WTC11 (cell line): Measurements from ENCODE around the gene HTR3C. TPM values are rescaled to one million over a fixed set of nuclear protein-coding genes. Genes with fewer than 3 reads are reported as not detected.

ENCODE experiments used
- ATAC-seq: fragments of 200-7000 bp; cut with Tn5 transposase; 2 replicates; pipeline ENCODE4 v1.10.0; 2021; ENCODE audit warnings: mild to moderate bottlenecking, moderate library complexity
- CTCF ChIA-PET: fragments of 300-600 bp; sonication (Branson Sonifier 250); formaldehyde crosslinking; loops from one replicate; lab custom pipeline; 2021; ENCODE audit warnings: antibody characterized with exemption; lab: Charles Lee
- POLR2A ChIA-PET: fragments of 350-600 bp; sonication (Branson Sonifier 250); formaldehyde crosslinking; loops from one replicate; lab custom pipeline; 2021; ENCODE audit warnings: antibody characterized with exemption; lab: Charles Lee
- DNase-seq: peaks from one replicate; pipeline ENCODE4 v3.0.0; 2021; ENCODE audit warnings: low spot score
- H3K27ac Mint-ChIP-seq: 2 replicates; pipeline ENCODE4 v1.8.0; 2021; ENCODE audit warnings: mixed read lengths
- H3K27me3 Mint-ChIP-seq: 2 replicates; pipeline ENCODE4 v1.8.0; 2021; ENCODE audit warnings: low read depth, mild to moderate bottlenecking, moderate library complexity, mixed read lengths
- H3K36me3 Mint-ChIP-seq: 2 replicates; pipeline ENCODE4 v1.8.0; 2021; ENCODE audit warnings: mixed read lengths
- H3K4me1 Mint-ChIP-seq: 2 replicates; pipeline ENCODE4 v1.8.0; 2022; ENCODE audit warnings: mixed read lengths
- H3K4me3 Mint-ChIP-seq: 2 replicates; pipeline ENCODE4 v1.8.0; 2021; ENCODE audit warnings: mild to moderate bottlenecking, moderate library complexity, mixed read lengths
- H3K9me3 Mint-ChIP-seq: 2 replicates; pipeline ENCODE4 v1.8.0; 2021; ENCODE audit warnings: mixed read lengths
- CBFB ChIP-seq: sonication (generic); formaldehyde crosslinking; IDR thresholded peaks from 2 replicates; pipeline ENCODE4 v1.8.1; 2022; ENCODE audit warnings: mild to moderate bottlenecking, low read depth, missing genetic modification reagents
- CTCF ChIP-seq: fragments of 200-600 bp; IDR thresholded peaks from 2 replicates; pipeline ENCODE4 v1.8.0; 2022; ENCODE audit warnings: antibody characterized with exemption
- EMX1 ChIP-seq: fragments of 250-450 bp; sonication (Bioruptor Pico); IDR thresholded peaks from 2 replicates; pipeline ENCODE4 v1.8.0; 2021; ENCODE audit warnings: mild to moderate bottlenecking
- ETV6 ChIP-seq: sonication (generic); formaldehyde crosslinking; IDR thresholded peaks from 2 replicates; pipeline ENCODE4 v1.8.1; 2022; ENCODE audit warnings: mild to moderate bottlenecking, missing genetic modification reagents
- FOXK1 ChIP-seq: sonication (generic); formaldehyde crosslinking; IDR thresholded peaks from 2 replicates; pipeline ENCODE4 v1.8.0; 2022; ENCODE audit warnings: mild to moderate bottlenecking, moderate library complexity, missing genetic modification reagents
- GABPB1 ChIP-seq: sonication (generic); formaldehyde crosslinking; IDR thresholded peaks from 2 replicates; pipeline ENCODE4 v1.8.1; 2023; ENCODE audit warnings: mild to moderate bottlenecking, missing genetic modification reagents
- GRHL2 ChIP-seq: fragments of 250-450 bp; sonication (Bioruptor Pico); IDR thresholded peaks from 2 replicates; pipeline ENCODE4 v1.8.0; 2022; ENCODE audit warnings: mild to moderate bottlenecking, moderate library complexity; ENCODE audit not compliant: insufficient replicate concordance, severe bottlenecking
- HMGA2 ChIP-seq: fragments of 250-450 bp; sonication (Bioruptor Pico); IDR thresholded peaks from 2 replicates; pipeline ENCODE4 v1.4.0; 2021; ENCODE audit warnings: mild to moderate bottlenecking, moderate library complexity
- IRF2 ChIP-seq: sonication (generic); formaldehyde crosslinking; IDR thresholded peaks from 2 replicates; pipeline ENCODE4 v1.8.0; 2022; ENCODE audit warnings: low read depth, missing genetic modification reagents, borderline replicate concordance
- MXD4 ChIP-seq: fragments of 250-450 bp; sonication (Bioruptor Pico); IDR thresholded peaks from 2 replicates; pipeline ENCODE4 v1.8.0; 2021; ENCODE audit warnings: mild to moderate bottlenecking, moderate library complexity, borderline replicate concordance
- SMAD4 ChIP-seq: sonication (generic); formaldehyde crosslinking; IDR thresholded peaks from 2 replicates; pipeline ENCODE4 v1.8.0; 2022; ENCODE audit warnings: mild to moderate bottlenecking, missing genetic modification reagents
- SOX15 ChIP-seq: fragments of 250-450 bp; sonication (Bioruptor Pico); IDR thresholded peaks from 2 replicates; pipeline ENCODE4 v1.9.0; 2021; ENCODE audit warnings: mild to moderate bottlenecking
- SP1 ChIP-seq: sonication (generic); formaldehyde crosslinking; conservative IDR thresholded peaks from 2 replicates; pipeline ENCODE4 v1.8.1; 2022; ENCODE audit warnings: missing genetic modification reagents
- TP53 ChIP-seq: sonication (generic); formaldehyde crosslinking; IDR thresholded peaks from 2 replicates; pipeline ENCODE4 v1.8.1; 2023; ENCODE audit warnings: mild to moderate bottlenecking, missing genetic modification reagents
- USF1 ChIP-seq: sonication (generic); formaldehyde crosslinking; IDR thresholded peaks from 2 replicates; pipeline ENCODE4 v1.8.0; 2022; ENCODE audit warnings: mild to moderate bottlenecking, missing genetic modification reagents
- ZNF121 ChIP-seq: sonication (generic); formaldehyde crosslinking; IDR thresholded peaks from 2 replicates; pipeline ENCODE4 v1.8.0; 2023; ENCODE audit warnings: missing genetic modification reagents
- ZNF281 ChIP-seq: sonication (generic); formaldehyde crosslinking; IDR thresholded peaks from 2 replicates; pipeline ENCODE4 v1.8.0; 2023; ENCODE audit warnings: mild to moderate bottlenecking, missing genetic modification reagents
- ZNF416 ChIP-seq: fragments of 250-450 bp; sonication (Bioruptor Pico); IDR thresholded peaks from 2 replicates; pipeline ENCODE4 v1.9.0; 2021; ENCODE audit warnings: mild to moderate bottlenecking, inconsistent platforms
- ZNF423 ChIP-seq: fragments of 250-450 bp; sonication (Bioruptor Pico); IDR thresholded peaks from 2 replicates; pipeline ENCODE4 v2.1.2; 2022; ENCODE audit warnings: mild to moderate bottlenecking, moderate library complexity
- total RNA-seq: library from RNA; stranded (reverse); gene quantifications from 3 replicates; pipeline ENCODE4 v1.2.3, GENCODE V29; 2021
- TF ChIP-seq, protein P1 (sequence below): sonication (generic); formaldehyde crosslinking; IDR thresholded peaks from 2 replicates; pipeline ENCODE4 v1.8.0; 2023; ENCODE audit warnings: missing genetic modification reagents
- TF ChIP-seq, protein P2 (sequence below): fragments of 250-450 bp; sonication (Bioruptor Pico); IDR thresholded peaks from 2 replicates; pipeline ENCODE4 v1.9.0; 2021; ENCODE audit warnings: mild to moderate bottlenecking
- TF ChIP-seq, protein P3 (sequence below): sonication (generic); formaldehyde crosslinking; IDR thresholded peaks from 2 replicates; pipeline ENCODE4 v1.8.1; 2023; ENCODE audit warnings: mild to moderate bottlenecking, missing genetic modification reagents, moderate library complexity
- TF ChIP-seq, protein P4 (sequence below): sonication (generic); formaldehyde crosslinking; IDR thresholded peaks from 2 replicates; pipeline ENCODE4 v1.8.0; 2022; ENCODE audit warnings: mild to moderate bottlenecking, missing genetic modification reagents
- TF ChIP-seq, protein P5 (sequence below): sonication (generic); formaldehyde crosslinking; IDR thresholded peaks from 2 replicates; pipeline ENCODE4 v1.8.1; 2022; ENCODE audit warnings: low read depth, mild to moderate bottlenecking, moderate library complexity, missing genetic modification reagents, borderline replicate concordance
- TF ChIP-seq, protein P6 (sequence below): sonication (generic); formaldehyde crosslinking; IDR thresholded peaks from 2 replicates; pipeline ENCODE4 v1.8.1; 2022; ENCODE audit warnings: mild to moderate bottlenecking, missing genetic modification reagents, moderate library complexity, borderline replicate concordance

Gene HTR3C
- total RNA-seq, 1 experiment from 2014 or later = not detected

GRCh38 chr3:184075901-184076300 lies 23.1 kb downstream of the HTR3C start:
- ATAC-seq = no peak
- no peak overlapping the region for H3K4me3 Mint-ChIP-seq
- POLR2A ChIA-PET = no interaction called here
- H3K27me3 Mint-ChIP-seq = no peaks in the 10 kb centered on the region
- H3K27ac Mint-ChIP-seq = no peak overlapping the region
- H3K9me3 Mint-ChIP-seq = peaks cover 15% of the 10 kb centered on the region
- peaks cover 6% of the 10 kb centered on the region for H3K36me3 Mint-ChIP-seq
- H3K4me1 Mint-ChIP-seq = peaks cover 9% of the 10 kb centered on the region
- CTCF ChIA-PET = no interaction called here
- TF ChIP-seq ZNF121 (CRISPR knock-in tag) (no peak), SMAD4 (CRISPR knock-in tag) (no peak), ZNF416 (CRISPR knock-in tag) (no peak), EMX1 (CRISPR knock-in tag) (no peak), CBFB (no peak), GRHL2 (CRISPR knock-in tag) (no peak), ETV6 (no peak), SOX15 (CRISPR knock-in tag) (no peak), USF1 (CRISPR knock-in tag) (no peak), GABPB1 (CRISPR knock-in tag) (no peak), MXD4 (CRISPR knock-in tag) (no peak)
- TF ChIP-seq, protein P1, sequence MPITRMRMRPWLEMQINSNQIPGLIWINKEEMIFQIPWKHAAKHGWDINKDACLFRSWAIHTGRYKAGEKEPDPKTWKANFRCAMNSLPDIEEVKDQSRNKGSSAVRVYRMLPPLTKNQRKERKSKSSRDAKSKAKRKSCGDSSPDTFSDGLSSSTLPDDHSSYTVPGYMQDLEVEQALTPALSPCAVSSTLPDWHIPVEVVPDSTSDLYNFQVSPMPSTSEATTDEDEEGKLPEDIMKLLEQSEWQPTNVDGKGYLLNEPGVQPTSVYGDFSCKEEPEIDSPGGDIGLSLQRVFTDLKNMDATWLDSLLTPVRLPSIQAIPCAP (CRISPR knock-in tag) = no peak
- TF ChIP-seq, protein P2, sequence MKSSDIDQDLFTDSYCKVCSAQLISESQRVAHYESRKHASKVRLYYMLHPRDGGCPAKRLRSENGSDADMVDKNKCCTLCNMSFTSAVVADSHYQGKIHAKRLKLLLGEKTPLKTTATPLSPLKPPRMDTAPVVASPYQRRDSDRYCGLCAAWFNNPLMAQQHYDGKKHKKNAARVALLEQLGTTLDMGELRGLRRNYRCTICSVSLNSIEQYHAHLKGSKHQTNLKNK (CRISPR knock-in tag) = no peak
- no peak for DNase-seq

GRCh38 chr3:184077881-184078280 lies 25.0 kb downstream of the HTR3C start:
- H3K9me3 Mint-ChIP-seq = peaks cover 12% of the 10 kb centered on the region
- no peak overlapping the region for H3K27ac Mint-ChIP-seq
- H3K27me3 Mint-ChIP-seq = no peaks in the 10 kb centered on the region
- H3K4me3 Mint-ChIP-seq = no peak overlapping the region
- H3K36me3 Mint-ChIP-seq = peaks cover 3% of the 10 kb centered on the region; the same call in 1 of the 2 replicates
- ChIA-PET POLR2A (no interaction called here), CTCF (no interaction called here)
- no peak for DNase-seq
- TF ChIP-seq SP1 = no peak
- TF ChIP-seq, protein P3, sequence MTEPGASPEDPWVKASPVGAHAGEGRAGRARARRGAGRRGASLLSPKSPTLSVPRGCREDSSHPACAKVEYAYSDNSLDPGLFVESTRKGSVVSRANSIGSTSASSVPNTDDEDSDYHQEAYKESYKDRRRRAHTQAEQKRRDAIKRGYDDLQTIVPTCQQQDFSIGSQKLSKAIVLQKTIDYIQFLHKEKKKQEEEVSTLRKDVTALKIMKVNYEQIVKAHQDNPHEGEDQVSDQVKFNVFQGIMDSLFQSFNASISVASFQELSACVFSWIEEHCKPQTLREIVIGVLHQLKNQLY = no peak
- TF ChIP-seq ETV6 = no peak
- TF ChIP-seq, protein P4, sequence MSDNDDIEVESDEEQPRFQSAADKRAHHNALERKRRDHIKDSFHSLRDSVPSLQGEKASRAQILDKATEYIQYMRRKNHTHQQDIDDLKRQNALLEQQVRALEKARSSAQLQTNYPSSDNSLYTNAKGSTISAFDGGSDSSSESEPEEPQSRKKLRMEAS (CRISPR knock-in tag) = no peak
- no peak for TF ChIP-seq IRF2 (CRISPR knock-in tag)
- TF ChIP-seq CTCF = no peak
- TF ChIP-seq HMGA2 = no peak
- no peak for TF ChIP-seq TP53 (CRISPR knock-in tag)
- TF ChIP-seq, protein P5, sequence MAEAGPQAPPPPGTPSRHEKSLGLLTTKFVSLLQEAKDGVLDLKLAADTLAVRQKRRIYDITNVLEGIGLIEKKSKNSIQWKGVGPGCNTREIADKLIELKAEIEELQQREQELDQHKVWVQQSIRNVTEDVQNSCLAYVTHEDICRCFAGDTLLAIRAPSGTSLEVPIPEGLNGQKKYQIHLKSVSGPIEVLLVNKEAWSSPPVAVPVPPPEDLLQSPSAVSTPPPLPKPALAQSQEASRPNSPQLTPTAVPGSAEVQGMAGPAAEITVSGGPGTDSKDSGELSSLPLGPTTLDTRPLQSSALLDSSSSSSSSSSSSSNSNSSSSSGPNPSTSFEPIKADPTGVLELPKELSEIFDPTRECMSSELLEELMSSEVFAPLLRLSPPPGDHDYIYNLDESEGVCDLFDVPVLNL (CRISPR knock-in tag) = no peak
- TF ChIP-seq ZNF423 (CRISPR knock-in tag) = no peak
- TF ChIP-seq CBFB = no peak
- no peak for TF ChIP-seq ZNF416 (CRISPR knock-in tag)
- TF ChIP-seq, protein P6, sequence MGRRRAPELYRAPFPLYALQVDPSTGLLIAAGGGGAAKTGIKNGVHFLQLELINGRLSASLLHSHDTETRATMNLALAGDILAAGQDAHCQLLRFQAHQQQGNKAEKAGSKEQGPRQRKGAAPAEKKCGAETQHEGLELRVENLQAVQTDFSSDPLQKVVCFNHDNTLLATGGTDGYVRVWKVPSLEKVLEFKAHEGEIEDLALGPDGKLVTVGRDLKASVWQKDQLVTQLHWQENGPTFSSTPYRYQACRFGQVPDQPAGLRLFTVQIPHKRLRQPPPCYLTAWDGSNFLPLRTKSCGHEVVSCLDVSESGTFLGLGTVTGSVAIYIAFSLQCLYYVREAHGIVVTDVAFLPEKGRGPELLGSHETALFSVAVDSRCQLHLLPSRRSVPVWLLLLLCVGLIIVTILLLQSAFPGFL (CRISPR knock-in tag) = no peak
- TF ChIP-seq ZNF281 = no peak
- TF ChIP-seq SMAD4 (CRISPR knock-in tag) = no peak
- TF ChIP-seq FOXK1 (CRISPR knock-in tag) = no peak
- peaks cover 9% of the 10 kb centered on the region for H3K4me1 Mint-ChIP-seq
- ATAC-seq = peak; percentile 80
